Tibial nerve (tissue), 4 donors: ENCODE measurements around the gene F7. TPM values are rescaled to one million over a fixed set of nuclear protein-coding genes. Genes with fewer than 3 reads are reported as not detected.
"Not testable (repeated sequence)": the region's sequence is repeated elsewhere in the genome, so short reads cannot be mapped to it uniquely, and the experiment has no call there.

Source experiments
- DNase-seq, 2 donors: peaks; one replicate each; pipeline ENCODE4 v3.0.0-alpha.2; 2019; ENCODE audit warnings: low spot score in 2 of 2
- H3K27ac ChIP-seq, 4 donors: fragments of 200-600 bp; sonication (generic) in 3 of 4; one replicate each; pipeline ENCODE4 v1.5.1; 2017 to 2019; ENCODE audit warnings: mild to moderate bottlenecking in 1 of 4
- H3K27me3 ChIP-seq, 2 donors: fragments of 200-600 bp; sonication (generic) in 1 of 2; one replicate each; pipeline versions ENCODE4 v1.5.1 to v1.6.0; 2017 to 2019
- H3K36me3 ChIP-seq, 3 donors: fragments of 200-600 bp; sonication (generic); one replicate each; pipeline ENCODE4 v1.5.1; 2018 to 2019
- H3K4me1 ChIP-seq, 4 donors: fragments of 200-600 bp; sonication (generic) in 3 of 4; one replicate each; pipeline ENCODE4 v1.5.1; 2017 to 2019
- H3K4me3 ChIP-seq, 4 donors: fragments of 200-600 bp; sonication (generic) in 3 of 4; one replicate each; pipeline ENCODE4 v1.5.1; 2017 to 2019; ENCODE audit warnings: mild to moderate bottlenecking in 1 of 4, moderate library complexity in 1 of 4
- H3K9me3 ChIP-seq, 4 donors: fragments of 200-600 bp; sonication (generic) in 3 of 4; one replicate each; pipeline ENCODE4 v1.5.1; 2017 to 2019
- EP300 ChIP-seq, 2 donors: sonication (generic); formaldehyde crosslinking; IDR thresholded peaks; one replicate each; pipeline ENCODE4 v1.6.1; 2017; ENCODE audit warnings: antibody characterized with exemption in 2 of 2, mild to moderate bottlenecking in 1 of 2
- POLR2A ChIP-seq, 2 donors: fragments of 450-650 bp; IDR thresholded peaks; one replicate each; pipeline ENCODE4 v1.6.1; 2017; ENCODE audit warnings: antibody characterized with exemption in 2 of 2, mild to moderate bottlenecking in 2 of 2, moderate library complexity in 2 of 2
- WGBS, 2 donors: methylation state at CpG; one replicate each; pipeline ENCODE4 v1.1.5; 2018; 5-methylcytosine and 5-hydroxymethylcytosine counted together
- total RNA-seq, 4 donors: library from RNA; depleted of rRNA; stranded (reverse); fragments of >200 nt; gene quantifications; one replicate each; pipeline ENCODE4 v1.1.0, GENCODE V29; 2016
- TF ChIP-seq, protein P1 (sequence below), 5 experiments: fragments of 200-600 bp in 3 of 5; fragments of 450-650 bp in 2 of 5; sonication (generic) in 3 of 5; IDR thresholded peaks; one replicate each; pipeline ENCODE4 v1.5.1; 2016 to 2019; ENCODE audit warnings: antibody characterized with exemption in 5 of 5, mild to moderate bottlenecking in 3 of 5, moderate library complexity in 2 of 5

Gene F7
- total RNA-seq = not detected

DNA sequence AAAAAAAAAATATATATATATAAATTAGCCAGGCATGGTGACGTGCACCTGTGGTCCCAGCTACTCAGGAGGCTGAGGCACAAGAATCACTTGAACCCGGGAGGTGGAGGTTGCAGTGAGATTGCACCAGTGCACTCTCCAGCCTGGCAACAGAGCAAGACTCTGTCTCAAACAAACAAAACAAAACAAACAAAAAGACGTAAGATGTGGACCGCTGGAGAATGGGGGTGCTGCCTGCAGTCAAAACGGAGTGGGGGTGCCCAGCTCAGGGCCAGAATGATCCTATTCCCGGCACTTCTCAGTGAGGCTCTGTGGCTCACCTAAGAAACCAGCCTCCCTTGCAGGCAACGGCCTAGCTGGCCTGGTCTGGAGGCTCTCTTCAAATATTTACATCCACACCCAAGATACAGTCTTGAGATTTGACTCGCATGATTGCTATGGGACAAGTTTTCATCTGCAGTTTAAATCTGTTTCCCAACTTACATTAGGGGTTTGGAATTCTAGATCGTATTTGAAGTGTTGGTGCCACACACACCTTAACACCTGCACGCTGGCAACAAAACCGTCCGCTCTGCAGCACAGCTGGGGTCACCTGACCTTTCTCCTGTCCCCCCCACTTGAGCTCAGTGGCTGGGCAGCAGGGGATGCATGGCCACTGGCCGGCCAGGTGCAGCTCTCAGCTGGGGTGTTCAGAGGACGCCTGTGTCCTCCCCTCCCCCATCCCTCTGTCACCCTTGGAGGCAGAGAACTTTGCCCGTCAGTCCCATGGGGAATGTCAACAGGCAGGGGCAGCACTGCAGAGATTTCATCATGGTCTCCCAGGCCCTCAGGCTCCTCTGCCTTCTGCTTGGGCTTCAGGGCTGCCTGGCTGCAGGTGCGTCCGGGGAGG is at the start of gene F7:
Gene F7 (plus strand): TSS at position 760 of the 889 bp plus-strand sequence. CDS start 51 bp downstream, at position 811.
- 62 to 68% methylated on average over 14 to 16 of the region's 17 CpGs for WGBS, 2 donors
- Histone ChIP-seq H3K27ac (no peak within 1 kb of the TSS), H3K4me3 (no peak within 1 kb of the TSS), H3K9me3 (no peaks in the 10 kb centered on the region), H3K4me1 (peaks cover 0 to 12% (median 6%) of the 10 kb centered on the region in 4 donors), H3K27me3 (peaks cover 0 to 25% of the 10 kb centered on the region in 2 donors), H3K36me3 (no peaks in the 10 kb centered on the region)
- no peak for DNase-seq
- TF ChIP-seq EP300 (IDR thresholded peaks at IDR 0.05) (no peak), POLR2A (IDR thresholded peaks at IDR 0.05) (no peak)
- TF ChIP-seq, protein P1, sequence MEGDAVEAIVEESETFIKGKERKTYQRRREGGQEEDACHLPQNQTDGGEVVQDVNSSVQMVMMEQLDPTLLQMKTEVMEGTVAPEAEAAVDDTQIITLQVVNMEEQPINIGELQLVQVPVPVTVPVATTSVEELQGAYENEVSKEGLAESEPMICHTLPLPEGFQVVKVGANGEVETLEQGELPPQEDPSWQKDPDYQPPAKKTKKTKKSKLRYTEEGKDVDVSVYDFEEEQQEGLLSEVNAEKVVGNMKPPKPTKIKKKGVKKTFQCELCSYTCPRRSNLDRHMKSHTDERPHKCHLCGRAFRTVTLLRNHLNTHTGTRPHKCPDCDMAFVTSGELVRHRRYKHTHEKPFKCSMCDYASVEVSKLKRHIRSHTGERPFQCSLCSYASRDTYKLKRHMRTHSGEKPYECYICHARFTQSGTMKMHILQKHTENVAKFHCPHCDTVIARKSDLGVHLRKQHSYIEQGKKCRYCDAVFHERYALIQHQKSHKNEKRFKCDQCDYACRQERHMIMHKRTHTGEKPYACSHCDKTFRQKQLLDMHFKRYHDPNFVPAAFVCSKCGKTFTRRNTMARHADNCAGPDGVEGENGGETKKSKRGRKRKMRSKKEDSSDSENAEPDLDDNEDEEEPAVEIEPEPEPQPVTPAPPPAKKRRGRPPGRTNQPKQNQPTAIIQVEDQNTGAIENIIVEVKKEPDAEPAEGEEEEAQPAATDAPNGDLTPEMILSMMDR (IDR thresholded peaks at IDR 0.05) = no peak

DNA sequence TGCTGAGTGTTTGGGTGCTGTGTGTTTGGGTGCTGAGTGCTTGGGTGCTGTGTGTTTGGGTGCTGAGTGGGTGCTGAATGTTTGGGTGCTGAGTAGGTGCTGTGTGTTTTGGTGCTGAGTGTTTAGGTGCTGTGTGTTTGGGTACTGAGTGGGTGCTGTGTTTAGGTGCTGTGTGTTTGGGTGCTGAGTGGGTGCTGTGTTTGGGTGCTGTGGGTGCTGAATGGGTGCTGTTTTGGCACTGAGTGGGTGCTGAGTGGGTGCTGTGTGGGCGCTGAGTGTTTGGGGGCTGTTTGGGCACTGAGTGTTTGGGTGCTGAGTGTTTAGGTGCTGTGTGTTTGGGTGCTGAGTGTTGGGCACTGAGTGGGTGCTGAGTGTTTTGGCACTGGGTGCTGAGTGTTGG is 48.5 kb upstream of the F7 start:
- 100% methylated on average over 1 of the region's 1 CpG for WGBS, 2 donors
- DNase-seq = no peak
- no peaks in the 10 kb centered on the region for H3K36me3 ChIP-seq
- TF ChIP-seq POLR2A (IDR thresholded peaks at IDR 0.05) (no peak), EP300 (IDR thresholded peaks at IDR 0.05) (no peak)
- TF ChIP-seq, protein P1 (IDR thresholded peaks at IDR 0.05) = no peak
- H3K4me3 ChIP-seq = no peak overlapping the region
- H3K27ac ChIP-seq = no peak overlapping the region
- no peaks in the 10 kb centered on the region for H3K4me1 ChIP-seq
- peaks cover 0 to 22% of the 10 kb centered on the region in 2 donors for H3K27me3 ChIP-seq
- H3K9me3 ChIP-seq = peaks cover 0 to 22% (median 0%) of the 10 kb centered on the region in 4 donors

DNA sequence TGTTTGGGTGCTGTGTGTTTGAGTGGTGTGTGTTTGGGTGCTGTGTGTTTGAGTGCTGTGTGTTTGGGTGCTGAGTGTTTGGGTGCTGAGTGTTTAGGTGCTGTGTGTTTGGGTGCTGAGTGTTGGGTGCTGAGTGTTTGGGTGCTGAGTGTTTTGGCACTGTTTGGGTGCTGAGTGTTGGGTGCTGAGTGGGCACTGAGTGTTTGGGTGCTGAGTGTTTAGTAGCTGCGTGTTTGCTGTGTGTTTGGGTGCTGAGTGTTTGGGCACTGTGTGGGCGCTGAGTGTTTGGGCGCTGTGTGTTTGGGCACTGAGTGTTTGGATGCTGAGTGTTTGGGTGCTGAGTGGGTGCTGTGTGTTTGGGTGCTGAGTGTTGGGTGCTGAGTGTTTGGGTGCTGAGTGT is 48.0 kb upstream of the F7 start:
- H3K4me1 ChIP-seq, H3K36me3 ChIP-seq, H3K4me3 ChIP-seq, H3K27ac ChIP-seq, DNase-seq: not testable (repeated sequence)
- Histone ChIP-seq H3K27me3 (peaks cover 0 to 18% of the 10 kb centered on the region in 2 donors), H3K9me3 (peaks cover 0 to 22% (median 0%) of the 10 kb centered on the region in 4 donors)
- 94 to 100% methylated on average over 3 of the region's 3 CpGs for WGBS, 2 donors

DNA sequence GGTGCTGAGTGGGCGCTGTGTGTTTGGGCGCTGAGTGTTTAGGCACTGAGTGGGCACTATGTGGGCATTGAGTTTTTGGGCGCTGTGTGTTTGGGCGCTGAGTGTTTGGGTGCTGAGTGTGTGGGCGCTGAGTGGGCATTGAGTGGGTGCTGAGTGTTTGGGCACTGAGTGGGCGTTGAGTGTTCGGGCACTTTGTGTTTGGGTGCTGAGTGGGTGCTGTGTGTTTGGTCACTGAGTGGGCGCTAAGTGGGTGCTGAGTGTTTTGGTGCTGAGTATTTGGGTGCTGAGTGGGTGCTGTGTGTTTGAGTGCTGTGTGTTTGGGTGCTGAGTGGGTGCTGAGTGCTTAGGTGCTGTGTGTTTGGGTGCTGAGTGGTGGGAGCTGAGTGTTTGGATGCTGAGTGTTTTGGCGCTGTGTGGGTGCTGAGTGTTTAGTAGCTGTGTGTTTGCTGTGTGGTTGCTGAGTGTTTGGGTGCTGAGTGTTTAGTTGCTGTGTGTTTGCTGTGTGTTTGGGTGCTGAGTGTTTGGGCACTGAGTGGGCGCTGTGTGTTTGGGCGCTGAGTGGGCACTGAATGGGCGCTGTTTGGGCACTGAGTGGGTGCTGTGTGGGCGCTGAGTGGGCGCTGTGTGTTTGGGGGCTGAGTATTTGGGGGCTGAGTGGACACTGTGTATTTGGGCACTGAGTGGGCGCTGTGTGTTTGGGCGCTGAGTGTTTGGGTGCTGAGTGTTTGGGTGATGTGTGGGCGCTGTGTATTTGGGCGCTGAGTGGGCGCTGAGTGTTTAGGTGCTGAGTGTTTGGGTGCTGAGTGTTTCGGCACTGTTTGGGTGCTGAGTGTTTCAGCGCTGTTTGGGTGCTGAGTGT is 47.2 kb upstream of the F7 start:
- TF ChIP-seq, protein P1 (IDR thresholded peaks at IDR 0.05) = no peak
- TF ChIP-seq EP300 (IDR thresholded peaks at IDR 0.05) (no peak), POLR2A (IDR thresholded peaks at IDR 0.05) (no peak)
- Histone ChIP-seq H3K36me3 (no peaks in the 10 kb centered on the region), H3K4me3 (no peak overlapping the region), H3K27ac (no peak overlapping the region), H3K27me3 (peaks cover 0 to 11% of the 10 kb centered on the region in 2 donors), H3K9me3 (peaks cover 0 to 22% (median 0%) of the 10 kb centered on the region in 4 donors), H3K4me1 (no peaks in the 10 kb centered on the region)
- 94% methylated on average over 20 to 21 of the region's 21 CpGs for WGBS, 2 donors
- no peak for DNase-seq

DNA sequence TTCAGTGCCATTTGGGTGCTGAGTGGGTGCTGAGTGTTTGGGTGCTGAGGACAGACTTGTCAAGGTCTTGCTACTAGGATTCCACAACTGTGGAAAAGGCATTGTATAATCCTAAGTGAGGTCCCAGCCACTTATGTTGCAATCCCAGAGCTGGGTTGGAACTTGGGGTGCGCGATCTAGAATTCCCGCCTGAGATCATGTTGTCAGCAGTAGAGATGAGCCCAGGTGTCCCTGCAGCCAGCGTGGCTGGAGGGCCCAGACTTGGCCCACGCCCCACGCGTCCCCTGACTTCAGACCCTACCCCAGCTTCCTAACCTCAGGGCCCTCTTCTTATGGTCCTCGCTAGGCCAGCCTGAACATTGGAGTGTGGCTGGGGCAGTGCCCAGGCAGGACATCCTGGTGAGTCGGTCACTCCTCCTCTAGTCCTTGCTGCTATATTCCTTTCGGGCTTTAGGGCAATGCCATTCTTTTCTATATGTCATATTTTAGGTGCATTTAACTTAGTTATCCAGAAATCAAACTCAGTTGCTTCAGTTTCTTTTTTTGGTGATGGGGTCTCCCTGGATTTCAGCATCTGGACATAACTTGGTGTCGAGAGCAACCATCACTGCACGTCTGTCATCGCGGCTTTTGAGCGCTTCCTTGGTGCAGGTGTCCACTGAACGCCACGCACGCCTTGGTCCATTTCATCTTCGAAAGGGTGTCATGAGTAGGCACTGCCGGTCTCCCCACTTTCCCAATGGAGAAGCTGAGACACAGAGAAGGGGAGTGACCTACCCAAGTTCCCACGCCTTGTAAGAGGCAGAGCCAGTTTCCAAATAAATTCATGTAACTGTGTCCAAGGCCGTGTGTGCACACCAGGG is 46.4 kb upstream of the F7 start:
- DNase-seq = no peak

More for the DNA sequence above, 46.4 kb upstream of the F7 start:
- H3K9me3 ChIP-seq = peaks cover 0 to 22% (median 0%) of the 10 kb centered on the region in 4 donors
- H3K36me3 ChIP-seq = no peaks in the 10 kb centered on the region
- H3K4me3 ChIP-seq = no peak overlapping the region
- no peak for TF ChIP-seq EP300 (IDR thresholded peaks at IDR 0.05)
- no peak for TF ChIP-seq POLR2A (IDR thresholded peaks at IDR 0.05)
- TF ChIP-seq, protein P1 (IDR thresholded peaks at IDR 0.05) = no peak
- peaks cover 0 to 5% of the 10 kb centered on the region in 2 donors for H3K27me3 ChIP-seq
- no peaks in the 10 kb centered on the region for H3K4me1 ChIP-seq
- 90 to 94% methylated on average over 20 to 22 of the region's 22 CpGs for WGBS, 2 donors
- no peak overlapping the region for H3K27ac ChIP-seq
